HG03060 (cell line): ENCODE results near the gene ARMC2.
"Not testable (repeated sequence)": the region's sequence is repeated elsewhere in the genome, so short reads cannot be mapped to it uniquely, and the experiment has no call there.

Experiments
- ATAC-seq: cut with Tn5 transposase; IDR thresholded peaks from one replicate; pipeline ENCODE4 v1.9.1; 2021; ENCODE audit warnings: low read depth, moderate number of reproducible peaks; ENCODE audit not compliant: unreplicated experiment

ARMC2 gene

GRCh38 chr6:108904741-108905140 lies 56.5 kb downstream of the ARMC2 start:
- ATAC-seq = peak; percentile 93

DNA sequence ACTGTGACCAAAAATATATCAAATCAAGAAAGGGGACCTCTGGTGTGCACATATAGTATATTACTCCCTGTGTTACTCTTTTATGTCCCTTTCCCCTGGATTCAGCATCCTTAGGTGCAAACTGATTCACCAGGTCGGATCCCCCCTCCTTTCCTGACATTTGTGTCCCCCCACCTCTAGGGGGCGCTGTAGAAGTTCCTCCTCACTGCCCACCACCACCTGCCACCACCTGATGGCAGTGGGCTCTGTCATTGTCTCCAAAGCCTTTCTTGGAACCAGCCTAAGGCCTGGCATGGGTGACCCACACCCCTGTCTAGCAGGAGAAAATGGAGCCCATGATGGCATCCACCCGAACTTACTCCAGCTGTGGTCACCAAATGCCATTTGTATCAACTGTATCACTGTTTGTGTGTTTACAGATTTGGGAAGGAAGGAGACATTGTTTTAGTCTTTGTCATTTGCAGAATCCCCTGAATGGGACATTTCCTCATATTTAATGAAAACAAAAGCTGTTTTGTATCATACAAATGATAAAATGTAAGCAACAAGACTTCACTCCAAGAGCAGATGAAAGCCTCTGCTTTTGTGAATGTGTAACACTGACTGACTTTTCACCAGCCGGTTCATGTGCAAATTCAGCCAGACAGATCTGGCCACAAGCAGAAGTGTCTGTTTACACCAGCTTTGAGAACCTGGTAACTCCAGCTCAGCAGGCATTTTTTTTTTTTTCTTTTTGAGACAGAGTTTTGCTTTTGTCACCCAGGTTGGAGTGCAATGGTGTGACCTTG lies 66.2 kb downstream of the ARMC2 start:
- no peak for ATAC-seq

- ATAC-seq = no peak
Observed at GRCh38 chr6:108915258-108915657, 67.0 kb downstream of the ARMC2 start.

DNA sequence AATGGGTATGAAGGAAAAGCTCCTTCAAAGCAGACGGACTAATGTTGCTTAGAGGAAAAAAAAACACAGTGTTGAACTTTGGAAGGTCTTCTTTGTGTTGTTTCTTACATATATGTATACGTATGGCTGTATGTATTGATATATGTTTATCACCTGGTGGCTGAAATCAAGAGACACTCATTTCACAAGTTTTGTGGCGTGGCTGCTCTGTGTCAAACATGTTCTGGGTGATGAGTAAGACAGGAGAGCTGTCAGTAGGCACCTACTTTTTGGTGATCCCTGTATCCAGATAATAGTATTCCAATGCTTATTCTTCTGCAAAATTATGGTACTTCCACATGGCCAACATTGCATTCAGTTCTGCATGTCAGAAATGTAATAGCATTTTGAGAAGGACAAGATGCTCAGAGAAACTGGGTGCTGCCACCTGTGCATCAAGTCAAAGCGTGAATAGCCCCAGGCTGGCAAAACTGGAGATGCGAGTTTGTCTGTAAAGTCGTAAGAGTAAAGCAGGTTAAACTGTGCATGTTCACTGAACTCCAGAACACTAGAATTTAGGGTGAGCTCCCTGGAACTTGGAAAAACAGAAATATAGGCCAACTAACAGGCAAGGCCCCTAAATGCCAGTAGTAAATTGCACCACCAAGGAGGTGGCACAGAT lies 67.9 kb downstream of the ARMC2 start:
- ATAC-seq = no peak

- ATAC-seq = no peak
Observed at GRCh38 chr6:108920751-108921150, 72.5 kb downstream of the ARMC2 start.

- no peak for ATAC-seq
Observed at GRCh38 chr6:108921547-108922361, 73.5 kb downstream of the ARMC2 start.

DNA sequence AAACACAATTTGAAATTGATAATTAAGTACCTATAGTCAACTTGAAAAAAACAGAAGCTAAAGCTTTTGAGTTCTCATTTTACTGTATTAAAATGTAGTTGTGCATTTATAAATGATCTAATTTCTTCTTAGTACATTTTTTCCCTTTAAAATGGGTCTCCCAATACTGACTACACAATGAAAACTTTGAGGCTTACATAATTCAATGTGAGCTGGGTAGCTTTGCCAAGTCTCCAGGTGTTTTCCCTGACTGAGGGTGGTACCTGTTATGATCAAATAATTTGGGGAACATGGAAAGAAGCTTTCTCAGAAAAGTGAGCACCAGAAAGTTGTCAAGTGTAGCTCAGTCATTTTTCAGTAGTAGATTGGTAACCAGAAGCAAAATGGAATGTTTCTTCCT lies 74.3 kb downstream of the ARMC2 start:
- ATAC-seq = no peak

- no peak for ATAC-seq
Observed at GRCh38 chr6:108927927-108928326, 79.7 kb downstream of the ARMC2 start.

- ATAC-seq = no peak
Observed at GRCh38 chr6:108928650-108929049, 80.4 kb downstream of the ARMC2 start.

- ATAC-seq = not testable (repeated sequence)
Observed at GRCh38 chr6:108931090-108931489, 82.9 kb downstream of the ARMC2 start.

DNA sequence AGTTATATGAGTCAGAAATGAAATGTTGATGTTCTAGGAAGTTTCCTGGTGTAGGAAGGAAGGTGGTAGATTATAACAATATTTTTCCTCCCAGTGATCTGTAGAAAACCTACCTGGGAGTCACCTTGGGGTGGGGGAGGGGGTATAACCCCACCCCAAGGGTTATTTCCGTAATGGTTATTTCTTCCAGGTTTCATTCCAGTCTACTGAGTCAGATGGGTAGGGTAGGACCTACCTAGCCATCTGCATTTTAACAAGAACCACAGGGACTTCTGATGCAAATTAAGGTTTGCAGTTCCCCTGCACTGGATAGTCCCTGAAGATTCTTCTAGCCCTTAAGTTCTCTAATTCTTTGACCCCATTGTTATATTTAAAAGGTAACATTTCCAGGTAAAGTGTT lies 88.9 kb downstream of the ARMC2 start:
- no peak for ATAC-seq

DNA sequence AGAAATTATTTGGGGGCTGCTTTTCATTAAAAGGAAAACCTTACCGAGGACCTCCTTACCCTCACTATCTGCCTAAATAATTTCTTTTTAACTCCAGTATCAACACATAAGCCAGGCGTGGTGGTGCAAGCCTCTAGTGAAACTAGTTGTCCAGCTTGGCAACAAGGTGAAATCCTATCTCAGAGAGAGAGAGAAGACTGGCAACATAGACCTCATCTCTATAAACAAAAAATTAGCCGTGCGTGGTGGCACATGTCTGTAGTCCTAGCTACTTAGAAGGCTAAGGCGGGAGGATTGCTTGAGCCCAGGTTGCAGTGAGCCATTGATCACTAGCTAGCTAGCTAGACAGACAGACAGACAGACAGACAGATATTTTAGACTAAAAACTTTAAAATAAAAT lies 92.5 kb downstream of the ARMC2 start:
- ATAC-seq = no peak

DNA sequence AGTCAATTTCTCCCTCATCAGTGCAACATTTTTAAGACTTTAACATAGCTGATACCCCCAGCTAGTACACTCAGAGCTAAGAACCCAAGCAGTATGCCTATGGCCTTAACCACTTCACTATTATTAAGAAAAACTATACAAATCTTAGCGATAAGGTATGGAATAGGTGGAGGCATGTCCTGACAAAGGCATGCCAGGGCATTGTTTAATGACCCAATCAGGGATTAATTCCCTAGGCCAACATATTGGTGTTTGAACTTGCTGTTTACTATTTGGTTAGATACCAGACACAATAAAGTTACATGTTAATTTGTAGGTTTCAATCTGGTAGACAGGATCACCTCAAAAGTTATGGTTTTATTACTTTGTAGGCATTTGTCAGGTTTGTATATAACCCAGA lies 93.1 kb downstream of the ARMC2 start:
- no peak for ATAC-seq

DNA sequence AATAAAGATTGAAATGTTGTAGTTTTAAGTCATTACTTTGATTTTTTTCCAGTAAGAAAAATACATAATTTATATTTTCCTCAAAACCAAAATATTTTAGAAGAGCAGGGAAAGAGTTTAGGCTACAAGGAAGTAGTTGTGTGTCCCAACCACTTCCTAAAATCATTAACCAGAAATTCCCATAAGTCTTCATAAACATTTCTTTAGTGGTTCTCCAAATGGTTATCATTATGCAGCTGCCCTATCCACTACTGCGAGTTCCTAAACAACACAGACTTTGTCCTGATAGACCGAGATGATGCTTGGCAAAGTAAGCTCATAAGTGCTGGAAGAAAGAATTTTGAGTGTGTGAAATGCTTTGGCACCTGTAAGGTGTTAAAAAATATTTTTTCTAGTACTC lies 93.6 kb downstream of the ARMC2 start:
- ATAC-seq = no peak

DNA sequence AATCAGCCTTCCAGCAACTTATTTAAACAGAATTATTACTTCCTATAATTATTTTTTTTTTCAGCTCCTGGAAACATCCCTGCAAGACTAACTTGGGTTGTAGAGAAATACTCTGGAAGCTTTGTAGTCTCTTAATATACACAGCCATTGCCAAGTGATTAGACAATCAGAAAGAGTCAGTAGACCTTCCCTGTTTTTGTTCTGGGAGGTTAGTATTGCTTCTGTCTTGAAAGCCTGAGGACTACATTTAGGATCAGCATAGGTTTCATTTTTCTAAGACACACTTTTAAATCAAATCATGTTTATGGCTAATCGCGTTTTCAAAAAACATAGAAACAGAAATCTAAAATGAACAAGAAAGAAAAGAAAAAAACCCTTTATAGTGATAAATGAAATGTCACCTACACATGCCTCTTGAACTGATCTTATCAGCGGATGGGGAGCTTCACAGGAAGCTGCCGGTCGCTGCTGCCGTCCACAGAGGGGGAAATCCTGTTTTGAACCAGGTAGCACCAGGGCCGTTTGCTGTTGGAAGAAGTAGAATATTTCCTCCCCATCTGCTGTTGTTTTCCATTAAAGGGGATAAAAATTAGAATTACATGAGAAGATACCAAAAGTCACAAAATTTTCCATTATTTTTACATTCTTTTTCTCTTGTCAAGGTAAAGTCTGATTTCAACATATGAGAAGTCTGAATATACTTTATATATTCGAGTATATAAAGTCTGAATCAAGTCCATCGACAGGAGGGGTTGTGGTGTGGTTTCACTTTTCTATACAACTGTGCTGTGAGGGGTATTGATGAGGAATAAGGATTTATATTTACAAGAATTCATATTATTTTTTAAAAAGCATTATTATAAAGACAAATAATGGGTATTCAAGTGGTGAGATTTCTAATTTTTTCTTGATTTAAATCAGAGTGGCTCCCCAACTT lies 94.6 kb downstream of the ARMC2 start:
- no peak for ATAC-seq

DNA sequence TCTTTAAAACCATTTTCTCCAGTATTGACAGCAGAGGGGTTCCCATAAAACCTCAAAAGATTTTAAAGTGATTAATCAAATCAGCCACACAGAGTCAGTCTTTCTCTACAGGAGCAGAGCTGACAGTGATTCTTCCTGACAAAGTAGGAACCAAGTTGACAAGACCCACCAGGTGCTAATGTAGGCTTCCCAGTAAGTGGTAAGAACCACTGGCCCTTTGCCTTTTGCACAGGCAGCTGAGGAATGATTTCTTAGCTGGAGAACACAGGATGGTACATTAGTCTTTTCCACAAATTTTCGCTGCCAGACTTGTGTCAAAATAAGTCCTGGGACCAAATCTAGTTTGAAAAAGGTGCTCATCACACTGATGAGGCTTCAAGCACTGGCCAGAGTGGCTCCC lies 95.8 kb downstream of the ARMC2 start:
- ATAC-seq = no peak

DNA sequence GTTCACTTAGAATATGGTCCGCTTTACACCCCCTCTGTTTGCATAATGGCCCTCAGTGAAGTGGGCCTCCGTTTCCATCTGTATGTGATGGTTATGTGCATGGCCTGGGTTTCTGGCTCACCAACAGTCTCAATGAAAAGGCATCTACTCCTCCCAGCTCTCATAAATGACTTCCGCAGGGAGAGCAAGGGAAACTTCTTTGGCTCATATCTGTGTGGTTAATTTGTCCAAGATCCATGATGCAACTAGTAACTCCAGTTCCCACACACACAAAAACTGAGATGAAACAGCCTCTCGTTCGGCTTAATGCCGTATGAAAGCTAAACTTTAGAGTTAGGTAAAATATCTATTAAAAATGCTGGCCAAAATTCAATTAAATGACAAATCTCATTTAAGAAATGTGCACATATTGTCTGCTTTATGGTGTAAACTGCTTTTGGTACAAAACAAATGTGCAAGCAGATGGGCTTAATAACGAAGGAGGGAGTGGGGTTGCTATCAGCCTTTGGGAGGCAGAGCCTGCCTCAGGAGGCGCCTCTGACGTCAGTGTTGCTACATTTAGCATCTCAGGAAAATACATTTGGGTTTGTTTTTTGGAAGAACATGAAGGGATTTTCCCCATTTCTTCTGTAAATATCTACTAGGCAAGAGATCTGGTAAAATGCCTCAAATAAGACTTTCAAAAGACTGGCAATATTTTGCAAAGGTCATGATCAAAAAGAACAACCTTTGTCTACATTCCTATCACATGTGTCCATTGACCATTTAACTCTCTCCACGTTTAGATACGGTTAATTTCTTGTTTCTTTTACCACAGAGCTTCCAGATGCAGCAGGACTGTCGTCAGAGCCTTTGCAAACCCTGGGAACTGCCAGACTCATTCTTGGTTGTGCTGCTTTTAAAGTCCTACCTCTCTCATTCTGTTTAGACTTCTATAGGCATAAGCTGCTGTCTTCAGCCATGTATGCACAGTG lies 96.8 kb downstream of the ARMC2 start:
- ATAC-seq = no peak

GRCh38 chr6:108945681-108946159 lies 97.5 kb downstream of the ARMC2 start:
- no peak for ATAC-seq

DNA sequence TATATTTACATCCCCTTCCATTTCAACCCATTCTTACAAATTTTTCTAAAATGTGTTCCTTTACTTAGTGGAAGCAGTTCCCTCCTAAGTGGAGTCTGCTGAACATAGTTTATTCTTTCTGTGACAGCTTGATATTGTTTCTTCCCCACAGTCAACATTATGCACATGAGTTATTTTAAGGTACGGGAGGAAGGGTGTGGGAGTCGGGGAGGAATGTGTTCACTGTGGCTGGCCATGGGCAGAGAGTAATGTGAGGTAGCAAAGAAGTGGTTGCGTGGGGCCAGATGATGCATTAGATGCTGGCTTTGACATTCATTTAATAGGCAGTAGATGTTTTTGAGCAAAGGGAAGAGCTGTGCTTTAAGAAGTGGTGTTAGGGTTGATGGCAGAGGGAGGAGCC lies 98.5 kb downstream of the ARMC2 start:
- no peak for ATAC-seq
